HG03039 (cell line): ENCODE results near the gene KLHL9.
A peak's percentile ranks its signal among the peaks of the same experiment; 100 is the strongest.

Experiments
- ATAC-seq: cut with Tn5 transposase; IDR thresholded peaks from one replicate; pipeline ENCODE4 v1.9.1; 2021; ENCODE audit warnings: mild to moderate bottlenecking, moderate library complexity; ENCODE audit not compliant: unreplicated experiment

KLHL9 gene

DNA sequence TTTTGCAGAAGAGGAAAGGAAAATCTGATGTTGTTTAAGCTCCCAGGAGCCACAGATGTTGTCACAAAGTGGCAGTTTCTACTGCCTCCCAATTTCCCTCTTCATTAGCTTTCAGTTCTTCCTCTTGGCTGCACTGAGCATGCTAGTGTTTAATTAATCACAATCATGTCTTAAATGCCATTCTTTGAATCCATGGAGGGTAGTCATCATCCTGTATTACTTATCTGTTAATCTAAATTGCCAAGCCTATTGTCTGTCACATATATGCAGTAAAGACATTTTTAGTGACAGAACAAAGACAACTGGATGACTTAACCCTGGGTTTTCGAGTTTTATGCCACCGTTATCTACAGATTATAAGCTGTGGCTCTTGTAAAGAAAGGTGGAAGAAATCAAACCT lies 14.7 kb downstream of the KLHL9 start:
- no peak for ATAC-seq

DNA sequence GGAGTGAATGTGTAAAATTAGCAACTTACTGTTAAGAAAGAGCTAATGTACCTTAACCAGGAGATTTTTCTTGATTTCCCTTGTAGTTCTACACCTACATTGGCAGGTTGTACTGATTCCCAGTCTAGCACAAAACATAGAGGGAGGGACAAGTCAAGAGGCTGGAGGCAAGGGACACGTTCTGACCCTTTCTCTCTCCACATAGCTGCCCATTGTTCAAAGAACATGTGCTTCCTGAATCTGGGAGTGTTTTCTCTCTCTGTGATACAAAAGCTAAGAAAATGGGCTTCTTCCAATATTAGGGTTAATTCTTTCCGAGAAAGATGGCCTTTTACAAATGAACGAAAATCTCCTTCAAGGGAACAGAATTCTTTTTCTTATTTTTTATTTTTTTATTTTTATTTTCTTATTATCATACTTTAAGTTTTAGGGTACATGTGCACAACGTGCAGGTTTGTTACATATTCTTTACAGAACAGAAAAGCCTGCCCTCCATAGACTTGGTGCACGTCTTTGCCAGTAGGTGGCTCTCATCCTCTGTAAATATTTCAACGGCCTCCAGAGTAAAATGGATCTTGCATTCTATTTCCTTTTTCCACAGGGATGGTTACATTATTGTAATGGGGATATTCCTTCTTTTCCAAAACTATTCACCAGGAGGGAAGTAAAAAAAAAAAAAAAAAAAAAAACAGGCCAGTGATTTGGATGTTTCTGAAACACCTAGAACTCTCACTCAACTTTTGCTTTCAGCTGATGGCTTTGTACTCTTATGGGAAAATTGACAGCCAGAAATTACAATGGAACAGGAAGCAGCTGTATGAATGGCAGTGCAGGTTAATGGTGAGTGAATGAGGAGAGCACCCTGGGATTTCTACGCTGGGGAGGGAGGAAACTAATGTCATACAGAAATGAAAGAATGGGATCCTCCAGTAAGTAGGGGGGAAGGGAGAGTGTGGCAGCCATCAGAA lies 17.0 kb downstream of the KLHL9 start:
- no peak for ATAC-seq

DNA sequence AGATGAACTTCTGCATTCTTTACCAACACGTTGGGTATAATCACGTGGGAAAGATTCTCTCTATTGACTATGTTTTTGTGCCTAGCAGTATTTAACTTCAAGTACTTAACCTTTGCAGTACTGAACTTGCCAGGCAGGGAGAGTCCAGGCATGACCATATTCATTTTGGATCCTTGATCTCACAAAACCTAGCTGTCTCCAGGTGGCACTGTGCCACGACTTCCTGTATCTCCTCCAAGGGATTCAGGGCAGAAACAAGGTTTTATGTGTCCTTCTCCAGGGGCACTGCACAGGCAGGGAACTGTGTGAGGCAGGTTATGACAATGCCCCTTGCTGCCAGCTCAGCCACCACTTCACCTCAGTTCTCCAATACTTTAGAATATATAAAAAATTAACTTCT lies 18.3 kb downstream of the KLHL9 start:
- ATAC-seq, result no peak

DNA sequence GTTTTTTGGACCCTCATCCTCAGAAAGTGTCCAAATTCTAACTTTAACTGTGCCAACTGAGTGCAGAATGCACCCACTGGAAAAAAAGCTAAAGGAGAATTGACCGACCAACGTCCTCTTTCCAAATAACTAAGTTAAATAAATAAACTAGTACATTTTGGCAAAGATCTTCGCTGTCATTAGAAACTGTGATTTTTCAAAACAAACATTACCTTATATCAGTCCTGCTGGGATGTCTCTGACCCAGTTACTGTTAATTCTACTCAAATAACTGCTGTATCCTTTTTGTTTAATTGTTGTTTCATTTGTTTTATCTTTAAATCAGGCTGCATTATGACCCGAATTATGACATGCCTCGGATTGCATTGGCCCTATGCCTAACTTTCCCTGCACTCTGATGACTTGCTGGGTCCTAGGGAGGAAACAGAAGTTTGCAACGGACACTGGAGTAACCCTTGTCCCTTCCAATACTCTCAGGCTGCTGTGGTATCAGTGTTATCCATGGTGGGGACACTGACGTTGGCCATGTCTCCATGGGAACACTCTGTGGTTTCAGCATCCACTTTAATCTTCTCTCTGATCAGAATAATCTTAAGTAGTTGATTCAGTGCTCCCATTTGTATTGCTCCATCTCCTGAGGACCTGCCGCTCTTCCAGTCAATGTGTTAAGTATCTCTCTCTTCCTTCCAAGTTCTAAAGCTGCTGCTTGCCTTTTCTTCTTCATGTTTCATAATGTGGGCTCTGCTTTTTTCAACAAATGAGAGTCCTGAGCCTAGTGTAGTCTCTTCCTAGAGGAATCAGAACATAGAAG lies 19.0 kb downstream of the KLHL9 start:
- ATAC-seq, result no peak

DNA sequence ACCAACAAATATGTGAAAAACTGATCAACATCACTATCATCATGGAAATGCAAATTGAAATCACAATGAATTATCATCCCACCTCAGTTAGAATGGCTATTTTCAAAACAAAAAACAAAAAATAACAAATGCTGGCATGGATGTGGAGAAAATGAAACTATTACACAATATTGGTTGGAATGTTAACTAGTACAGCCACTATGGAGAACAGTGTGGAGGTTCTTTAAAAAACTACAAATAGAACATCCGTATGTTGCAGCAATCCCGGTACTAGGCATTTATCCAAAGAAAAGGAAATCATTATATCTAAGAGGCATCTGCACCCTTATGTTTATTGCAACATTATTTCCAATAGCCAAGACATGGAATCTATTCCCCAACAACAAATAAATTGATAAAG lies 21.1 kb downstream of the KLHL9 start:
- ATAC-seq, result no peak

DNA sequence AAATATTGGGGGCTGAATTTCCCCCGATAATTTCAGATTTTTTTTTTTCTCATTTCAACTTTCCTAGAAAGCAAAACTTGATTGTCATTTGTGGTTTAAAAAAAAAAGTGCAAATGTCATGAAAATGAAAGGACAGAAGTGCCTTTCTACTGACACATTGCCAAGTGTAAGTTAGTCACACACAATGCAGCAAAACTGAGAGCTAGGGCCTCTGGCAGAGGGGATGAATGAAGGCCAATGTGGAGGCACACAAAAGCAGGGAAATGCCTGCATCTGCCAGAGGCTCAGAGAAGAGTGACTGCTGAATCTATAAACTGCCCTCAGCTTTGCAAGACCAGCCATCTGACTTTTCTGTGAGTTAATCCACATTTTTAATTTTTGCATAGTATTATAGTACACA lies 23.3 kb downstream of the KLHL9 start:
- ATAC-seq, result no peak

DNA sequence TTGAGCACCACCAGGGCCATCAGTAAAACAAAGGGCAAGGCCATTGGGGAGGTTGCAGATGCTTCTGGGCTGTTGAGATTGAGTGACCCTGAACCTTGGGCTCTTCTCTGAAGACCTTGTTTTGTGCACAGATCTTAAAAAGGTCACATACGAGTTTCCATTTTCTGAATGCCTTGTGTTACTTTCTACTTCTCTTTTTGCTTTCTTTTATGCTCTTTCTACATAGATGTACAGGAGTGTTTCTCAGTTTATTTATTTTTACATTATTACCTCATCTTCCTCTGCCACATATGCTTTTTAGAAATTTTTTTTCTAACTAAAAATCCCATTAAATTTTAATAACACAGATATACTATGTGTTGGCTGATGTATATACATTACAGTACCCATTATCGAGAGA lies 30.0 kb downstream of the KLHL9 start, which contains the start of gene IFNA5:
Gene IFNA5 (minus strand): TSS at position 101 of the 400 bp plus-strand sequence. CDS start 57 bp downstream, at position 44.
- no peak for ATAC-seq

DNA sequence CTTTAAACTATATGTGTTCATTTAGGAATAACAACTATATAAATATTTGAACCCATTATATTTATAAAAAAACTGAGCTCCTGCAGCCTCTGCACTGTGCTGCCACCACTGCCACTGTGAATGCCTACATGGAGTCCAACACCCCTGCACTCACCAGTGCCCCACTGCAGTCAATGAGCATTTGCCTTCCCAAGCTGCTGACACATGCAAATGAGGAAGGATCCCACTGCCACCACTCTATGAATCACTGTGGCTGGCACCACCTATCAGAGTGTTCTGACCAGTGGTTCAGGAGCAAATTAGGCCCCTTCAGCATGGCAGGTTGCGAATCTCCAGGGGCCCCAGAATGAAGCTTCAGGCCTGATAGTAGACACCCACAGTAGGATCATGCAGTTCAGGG lies 39.2 kb downstream of the KLHL9 start:
- no peak for ATAC-seq

DNA sequence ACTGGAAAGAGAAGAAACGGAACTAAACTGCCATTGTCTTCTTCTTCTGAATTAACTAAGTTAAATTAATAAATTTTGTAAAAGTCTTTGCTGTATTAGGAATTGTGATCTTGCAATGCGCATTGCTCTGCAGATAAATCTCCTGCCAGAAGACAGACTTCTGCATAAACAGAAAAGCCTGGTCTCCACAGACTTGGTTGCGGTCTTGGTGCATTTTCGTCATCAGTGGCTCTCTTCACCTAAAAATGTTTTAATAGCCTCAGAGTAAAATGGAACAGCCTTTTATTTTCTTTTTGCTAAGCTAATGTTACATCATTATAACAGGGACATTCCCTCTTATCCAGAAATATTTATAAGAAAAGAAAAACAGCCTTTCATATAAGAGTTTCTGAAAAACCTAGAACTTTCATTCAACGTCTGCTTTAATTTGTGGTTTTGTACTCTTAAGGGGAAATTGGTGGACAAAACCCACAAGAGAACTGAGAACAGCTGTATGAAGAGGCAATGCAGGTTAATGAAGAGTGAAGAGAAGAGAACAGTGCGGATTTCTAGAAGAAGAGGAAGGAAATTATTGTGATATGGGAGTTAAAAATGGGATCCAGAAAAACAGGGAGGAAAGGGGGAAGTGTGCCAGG lies 40.2 kb downstream of the KLHL9 start:
- ATAC-seq, result peak; percentile 55

DNA sequence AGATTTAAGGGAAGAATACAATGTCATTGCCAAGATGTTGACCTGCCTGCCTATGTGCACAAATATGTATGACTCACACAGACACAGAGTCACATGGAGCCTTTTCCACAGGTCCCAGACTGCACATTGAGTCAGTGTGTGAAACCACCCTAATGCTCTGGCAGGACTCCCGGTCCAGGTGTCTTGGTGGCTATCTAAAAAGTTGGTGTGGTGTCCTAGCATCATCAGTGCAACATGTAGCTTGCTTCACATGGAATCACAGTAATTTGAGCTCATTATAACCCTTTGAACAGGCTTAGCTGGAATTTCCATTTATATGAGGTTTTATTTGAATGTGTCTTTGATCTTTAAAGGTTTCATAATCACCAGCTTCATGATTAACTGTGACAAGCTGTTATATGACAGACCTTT lies 40.8 kb downstream of the KLHL9 start:
- ATAC-seq, result no peak

DNA sequence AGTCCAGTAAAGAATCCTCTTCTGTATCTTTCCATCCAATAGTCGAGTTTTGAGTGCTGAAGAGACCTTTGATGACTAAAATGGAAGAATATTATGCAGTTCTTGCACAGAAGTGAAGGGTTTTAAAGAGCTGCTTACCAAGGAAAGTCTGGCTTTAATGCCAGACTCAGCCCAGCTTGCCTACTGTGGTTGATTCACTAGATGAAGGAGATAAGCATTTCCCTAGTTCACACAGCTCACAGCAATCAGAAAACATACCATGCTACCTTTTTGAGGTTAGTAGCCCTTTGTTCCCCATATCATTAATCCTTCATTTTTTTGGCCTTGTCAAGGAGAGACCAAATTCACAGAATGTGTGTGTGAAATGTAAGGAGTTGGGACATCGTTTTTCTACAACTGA lies 45.4 kb downstream of the KLHL9 start:
- no peak for ATAC-seq

DNA sequence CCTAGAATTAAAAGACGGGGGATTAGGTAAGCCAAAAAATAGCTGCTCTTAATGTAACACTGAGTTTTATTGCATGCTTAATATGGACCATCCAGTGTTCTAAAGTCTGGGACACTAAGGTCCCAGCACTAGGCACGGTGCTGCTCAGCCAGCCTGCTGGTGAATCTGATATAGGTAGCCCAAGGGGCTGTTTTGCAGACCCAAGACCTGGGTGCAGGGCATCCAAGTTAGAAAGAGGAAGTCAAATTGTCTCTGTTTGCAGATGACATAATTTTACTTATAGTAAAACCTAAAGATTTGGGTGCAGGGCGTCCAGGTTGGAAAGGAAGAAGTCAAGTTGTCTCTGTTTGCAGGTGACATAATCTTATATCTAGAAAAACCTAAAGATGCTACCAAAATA lies 47.9 kb downstream of the KLHL9 start:
- ATAC-seq, result no peak

DNA sequence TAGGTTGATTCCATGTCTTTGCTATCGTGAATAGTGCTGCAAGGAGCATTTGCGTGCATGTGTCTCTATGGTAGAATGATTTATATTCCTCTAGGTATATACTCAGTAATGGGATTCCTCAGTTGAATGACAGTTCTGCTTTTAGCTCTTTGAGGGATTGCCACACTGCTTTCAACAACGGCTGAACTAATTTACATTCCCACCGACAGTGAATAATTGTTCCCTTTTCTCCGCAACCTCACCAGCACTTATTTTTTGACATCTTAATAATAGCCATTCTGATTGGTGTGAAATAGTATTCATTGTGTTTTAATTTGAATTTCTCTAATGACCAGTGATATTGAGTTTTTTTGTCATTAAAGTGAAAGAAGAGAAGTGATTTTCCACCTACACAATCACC lies 48.5 kb downstream of the KLHL9 start:
- ATAC-seq, result no peak

DNA sequence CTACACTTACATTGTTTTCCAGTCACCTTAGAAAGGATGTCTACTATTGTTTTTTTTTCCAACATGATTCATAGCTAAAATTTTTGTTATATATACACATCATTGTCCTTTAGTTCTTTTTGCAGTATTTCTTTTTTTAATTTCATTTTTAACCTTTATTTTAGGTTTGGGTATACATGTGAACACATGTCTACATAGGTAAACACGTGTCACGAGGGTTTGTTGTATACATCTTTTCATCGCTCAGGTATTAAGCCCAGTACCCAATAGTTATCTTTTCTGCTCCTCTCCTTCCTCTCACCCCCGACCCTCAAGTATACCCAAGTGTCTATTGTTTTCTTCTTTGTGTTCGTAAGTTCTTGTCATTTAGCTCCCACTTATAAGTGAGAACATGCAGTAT lies 49.1 kb downstream of the KLHL9 start:
- no peak for ATAC-seq

DNA sequence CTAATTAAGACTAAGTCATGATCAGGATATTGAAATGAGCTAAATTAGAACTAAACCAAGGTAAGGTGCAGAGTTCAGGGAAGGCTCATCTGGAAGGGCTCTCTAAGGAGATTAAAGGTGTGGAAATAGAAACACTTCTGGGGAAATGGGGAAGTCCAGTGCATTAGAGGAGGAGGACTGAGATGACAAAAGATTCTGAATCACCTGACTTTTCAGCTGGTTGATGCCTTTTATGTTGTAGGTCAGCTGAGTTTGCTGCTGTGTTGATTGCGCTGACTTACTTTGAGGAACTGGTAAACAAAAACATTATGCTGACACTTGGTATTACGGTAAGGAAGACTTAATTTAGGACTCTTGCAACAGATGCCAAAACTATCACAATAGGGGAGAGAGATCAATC lies 53.9 kb downstream of the KLHL9 start:
- no peak for ATAC-seq
